H1 (cell line): Measurements from ENCODE around the gene HOXA6. TPM values are rescaled to one million over a fixed set of nuclear protein-coding genes. Genes with fewer than 3 reads are reported as not detected.

Experiments
- CTCF ChIA-PET: fragments of 300-600 bp; sonication (Branson Sonifier 250); formaldehyde crosslinking; loops from one replicate; lab custom pipeline; 2021; ENCODE audit not compliant: partially characterized antibody; lab: Charles Lee
- POLR2A ChIA-PET: fragments of 300-600 bp; sonication (Branson Sonifier 250); formaldehyde crosslinking; loops from one replicate; lab custom pipeline; 2021; ENCODE audit warnings: inconsistent platforms; ENCODE audit not compliant: partially characterized antibody; lab: Charles Lee
- DNase-seq, 2 experiments: peaks; one replicate each; pipeline versions ENCODE4 v3.0.0 to v3.0.0-alpha.2; 2010 to 2022; ENCODE audit warnings: low spot score in 2 of 2, low read depth in 1 of 2, mixed read lengths in 1 of 2
- FAIRE-seq: peaks from 2 replicates; lab custom pipeline; 2011; peaks lifted over from hg19 to GRCh38; lab: Jason Lieb, UNC
- H2AFZ ChIP-seq: 2 replicates; pipeline ENCODE4 v1.8.1; 2012; ENCODE audit warnings: low read length, inconsistent platforms
- H2AK5ac ChIP-seq: 2 replicates; pipeline ENCODE4 v1.6.1; 2013; ENCODE audit warnings: low read depth, low read length
- H2BK120ac ChIP-seq: replicated peaks from 2 replicates; pipeline ENCODE3; 2013; ENCODE audit warnings: low read depth, low read length, inconsistent platforms
- H2BK12ac ChIP-seq: 2 replicates; pipeline ENCODE4 v1.6.1; 2013; ENCODE audit warnings: low read depth, low read length
- H2BK15ac ChIP-seq: 2 replicates; pipeline ENCODE4 v1.6.1; 2013; ENCODE audit warnings: low read length
- H2BK20ac ChIP-seq: 2 replicates; pipeline ENCODE4 v1.6.1; 2013; ENCODE audit warnings: low read length
- H2BK5ac ChIP-seq: 2 replicates; pipeline ENCODE4 v1.6.1; 2013; ENCODE audit warnings: low read depth, low read length
- H3K14ac ChIP-seq: 2 replicates; pipeline ENCODE4 v1.6.1; 2013; ENCODE audit warnings: inconsistent platforms; ENCODE audit not compliant: insufficient read length
- H3K18ac ChIP-seq: 2 replicates; pipeline ENCODE4 v1.6.1; 2013; ENCODE audit warnings: low read length; ENCODE audit errors: extremely low read depth
- H3K23ac ChIP-seq: 2 replicates; pipeline ENCODE4 v1.6.1; 2013; ENCODE audit warnings: inconsistent platforms; ENCODE audit not compliant: insufficient read length
- H3K23me2 ChIP-seq: 2 replicates; pipeline ENCODE4 v1.6.1; 2013; ENCODE audit warnings: low read depth, low read length
- H3K27ac ChIP-seq: 2 replicates; pipeline ENCODE4 v1.6.1; 2011; ENCODE audit warnings: low read depth, low read length, inconsistent platforms
- H3K27me3 ChIP-seq, 4 experiments: replicated peaks in 1 of 4; 1 replicate in 1 of 4; 2 replicates in 3 of 4; pipeline versions ENCODE4 v1.6.1 to v1.8.1; 2011 to 2013; ENCODE audit warnings: low read length in 3 of 4, mild to moderate bottlenecking in 3 of 4, inconsistent platforms in 2 of 4, mixed read lengths in 2 of 4, moderate library complexity in 1 of 4; ENCODE audit not compliant: control insufficient read depth in 3 of 4, insufficient read depth in 3 of 4; ENCODE audit errors: extremely low read depth in 1 of 4
- H3K36me3 ChIP-seq, 4 experiments: 2 replicates each; pipeline versions ENCODE4 v1.6.1 to v1.8.1; 2011 to 2013; ENCODE audit warnings: mild to moderate bottlenecking in 4 of 4, low read length in 3 of 4, moderate library complexity in 2 of 4, control low read depth in 1 of 4, inconsistent platforms in 1 of 4; ENCODE audit not compliant: insufficient read depth in 4 of 4, control insufficient read depth in 2 of 4
- H3K4ac ChIP-seq: replicated peaks from 2 replicates; pipeline ENCODE3; 2013; ENCODE audit warnings: low read length, low read depth, mixed read lengths, inconsistent platforms; ENCODE audit not compliant: insufficient read length
- H3K4me1 ChIP-seq, 4 experiments: replicated peaks in 1 of 4; 1 replicate in 1 of 4; 2 replicates in 3 of 4; pipeline versions ENCODE4 v1.6.1 to v1.8.1; 2011 to 2013; ENCODE audit warnings: low read length in 3 of 4, inconsistent platforms in 2 of 4, mixed read lengths in 1 of 4; ENCODE audit not compliant: insufficient read depth in 4 of 4, control insufficient read depth in 3 of 4
- H3K4me2 ChIP-seq, 2 experiments: 2 replicates each; pipeline versions ENCODE4 v1.6.1 to v1.8.1; 2011 to 2013; ENCODE audit warnings: low read depth in 2 of 2, low read length in 2 of 2, control low read depth in 1 of 2, inconsistent platforms in 1 of 2, mild to moderate bottlenecking in 1 of 2; ENCODE audit not compliant: insufficient read depth in 1 of 2
- H3K4me3 ChIP-seq, 4 experiments: fragments of 200-600, 300-600 bp in 1 of 4; sonication (generic), shearing (Covaris generic), sonication (Bioruptor Twin) in 1 of 4; 2 replicates each; pipeline versions ENCODE4 v1.5.1 to v1.8.1; 2011 to 2016; ENCODE audit warnings: low read length in 4 of 4, low read depth in 3 of 4, control low read depth in 2 of 4, inconsistent platforms in 2 of 4, mild to moderate bottlenecking in 2 of 4, mixed read lengths in 1 of 4, moderate library complexity in 1 of 4; ENCODE audit not compliant: insufficient read depth in 2 of 4; ENCODE audit errors: extremely low read depth in 1 of 4
- H3K56ac ChIP-seq: replicated peaks from 2 replicates; pipeline ENCODE3; 2013; ENCODE audit warnings: low read depth, mild to moderate bottlenecking, mixed read lengths, low read length, inconsistent platforms; ENCODE audit not compliant: insufficient read length
- H3K79me1 ChIP-seq: 2 replicates; pipeline ENCODE4 v1.6.1; 2013; ENCODE audit warnings: low read depth, low read length, control low read depth
- H3K79me2 ChIP-seq, 2 experiments: 2 replicates each; pipeline versions ENCODE4 v1.6.1 to v1.8.1; 2012 to 2013; ENCODE audit warnings: low read length in 2 of 2, mild to moderate bottlenecking in 2 of 2, inconsistent platforms in 1 of 2; ENCODE audit not compliant: insufficient read depth in 2 of 2, control insufficient read depth in 1 of 2
- H3K9ac ChIP-seq, 4 experiments: replicated peaks in 1 of 4; 1 replicate in 1 of 4; 2 replicates in 3 of 4; pipeline versions ENCODE4 v1.6.1 to v1.8.1; 2011 to 2013; ENCODE audit warnings: low read depth in 3 of 4, low read length in 3 of 4, control low read depth in 2 of 4, mild to moderate bottlenecking in 2 of 4, moderate library complexity in 2 of 4, inconsistent platforms in 1 of 4; ENCODE audit errors: extremely low read depth in 1 of 4
- H3K9me3 ChIP-seq, 2 experiments: 2 replicates each; pipeline versions ENCODE4 v1.6.1 to v1.8.1; 2012 to 2013; ENCODE audit warnings: mild to moderate bottlenecking in 2 of 2, moderate library complexity in 2 of 2, control low read depth in 1 of 2, inconsistent platforms in 1 of 2, low read depth in 1 of 2, low read length in 1 of 2, mixed read lengths in 1 of 2; ENCODE audit not compliant: insufficient read depth in 2 of 2
- H4K20me1 ChIP-seq, 2 experiments: replicated peaks in 1 of 2; 2 replicates each; pipeline versions ENCODE3 to v1.8.1; 2011 to 2013; ENCODE audit warnings: inconsistent platforms in 2 of 2, low read length in 2 of 2, mild to moderate bottlenecking in 1 of 2; ENCODE audit not compliant: insufficient read depth in 2 of 2, control insufficient read depth in 1 of 2
- H4K5ac ChIP-seq: 2 replicates; pipeline ENCODE4 v1.6.1; 2013; ENCODE audit warnings: low read length, low read depth, mixed read lengths, inconsistent platforms; ENCODE audit not compliant: insufficient read length
- H4K8ac ChIP-seq: 2 replicates; pipeline ENCODE4 v1.8.0; 2013; ENCODE audit warnings: mild to moderate bottlenecking, moderate library complexity, low read length, inconsistent platforms; ENCODE audit not compliant: insufficient read depth; ENCODE audit errors: extremely low read depth
- H4K91ac ChIP-seq: replicated peaks from 2 replicates; pipeline ENCODE3; 2013; ENCODE audit warnings: low read length, mixed read lengths, inconsistent platforms; ENCODE audit not compliant: insufficient read length
- CHD1 ChIP-seq: IDR thresholded peaks from 2 replicates; pipeline ENCODE4 v1.6.1; 2012; ENCODE audit warnings: low read depth, low read length, improper control_type of control experiment
- CREB1 ChIP-seq: IDR thresholded peaks from 2 replicates; pipeline ENCODE4 v1.6.1; 2012; ENCODE audit warnings: inconsistent platforms
- EGR1 ChIP-seq: IDR thresholded peaks from 2 replicates; pipeline ENCODE4 v1.6.1; 2011; ENCODE audit warnings: low read depth, low read length, borderline replicate concordance
- NANOG ChIP-seq: IDR thresholded peaks from 2 replicates; pipeline ENCODE4 v1.6.1; 2011; ENCODE audit warnings: low read length, low read depth, mild to moderate bottlenecking, inconsistent platforms; ENCODE audit not compliant: insufficient read depth, poor library complexity, severe bottlenecking
- SRF ChIP-seq: IDR thresholded peaks from 2 replicates; pipeline ENCODE4 v1.6.1; 2011; ENCODE audit warnings: mild to moderate bottlenecking, low read depth, low read length, moderate library complexity
- YY1 ChIP-seq: IDR thresholded peaks from 2 replicates; pipeline ENCODE4 v1.6.1; 2011; ENCODE audit warnings: low read depth, mild to moderate bottlenecking, low read length
- ZNF274 ChIP-seq: IDR thresholded peaks from 2 replicates; pipeline ENCODE4 v1.7.0; 2012; ENCODE audit warnings: low read length, borderline replicate concordance; ENCODE audit errors: extremely low read depth
- WGBS, 2 experiments: shearing (Covaris generic) in 1 of 2; methylation state at CpG; one replicate each; pipeline versions ENCODE4 v1.1.6 to v1.1.7; 2013 to 2015; ENCODE audit warnings: low lambda C conversion rate in 2 of 2, mixed read lengths in 2 of 2, inconsistent platforms in 1 of 2, low coverage in 1 of 2, missing lambda C conversion rate in 1 of 2; ENCODE audit not compliant: insufficient replicate concordance in 2 of 2, insufficient coverage in 1 of 2, insufficient read length in 1 of 2; ENCODE audit errors: extremely low coverage in 1 of 2, missing lambda C conversion rate in 1 of 2; 5-methylcytosine and 5-hydroxymethylcytosine counted together
- polyA plus RNA-seq, 7 experiments: library from polyadenylated mRNA; depleted of rRNA in 3 of 7; stranded (reverse) in 5 of 7; unstranded in 2 of 7; fragments of >200 nt in 5 of 7; fragments of 200-250 nt in 2 of 7; gene quantifications; 1 replicate in 5 of 7; 2 replicates in 1 of 7; 4 replicates in 1 of 7; pipeline versions ENCODE4 v1.2.1 to v1.2.3, GENCODE V29; 2011 to 2013; ENCODE audit warnings: missing spikeins in 2 of 7, mixed read lengths in 2 of 7
- total RNA-seq: library from RNA; stranded (reverse); fragmentation: NEBNext Ultra II Directional; extraction: Animal tissue kit (Norgen Biotek cat#: 25700); gene quantifications from 2 replicates; pipeline ENCODE4 v1.2.1, GENCODE V29; 2021
- TF ChIP-seq, protein P1 (sequence below): IDR thresholded peaks from 2 replicates; pipeline ENCODE4 v1.6.1; 2011; ENCODE audit warnings: low read length, improper control_type of control experiment
- TF ChIP-seq, protein P2 (sequence below): IDR thresholded peaks from 2 replicates; pipeline ENCODE4 v1.6.1; 2012; ENCODE audit warnings: low read length, inconsistent platforms

Gene HOXA6
- total and polyA plus RNA-seq, 2 of the 8 experiments (the other 6 are each of a cell fraction or from before 2014, with no cell fraction given) = not detected

DNA sequence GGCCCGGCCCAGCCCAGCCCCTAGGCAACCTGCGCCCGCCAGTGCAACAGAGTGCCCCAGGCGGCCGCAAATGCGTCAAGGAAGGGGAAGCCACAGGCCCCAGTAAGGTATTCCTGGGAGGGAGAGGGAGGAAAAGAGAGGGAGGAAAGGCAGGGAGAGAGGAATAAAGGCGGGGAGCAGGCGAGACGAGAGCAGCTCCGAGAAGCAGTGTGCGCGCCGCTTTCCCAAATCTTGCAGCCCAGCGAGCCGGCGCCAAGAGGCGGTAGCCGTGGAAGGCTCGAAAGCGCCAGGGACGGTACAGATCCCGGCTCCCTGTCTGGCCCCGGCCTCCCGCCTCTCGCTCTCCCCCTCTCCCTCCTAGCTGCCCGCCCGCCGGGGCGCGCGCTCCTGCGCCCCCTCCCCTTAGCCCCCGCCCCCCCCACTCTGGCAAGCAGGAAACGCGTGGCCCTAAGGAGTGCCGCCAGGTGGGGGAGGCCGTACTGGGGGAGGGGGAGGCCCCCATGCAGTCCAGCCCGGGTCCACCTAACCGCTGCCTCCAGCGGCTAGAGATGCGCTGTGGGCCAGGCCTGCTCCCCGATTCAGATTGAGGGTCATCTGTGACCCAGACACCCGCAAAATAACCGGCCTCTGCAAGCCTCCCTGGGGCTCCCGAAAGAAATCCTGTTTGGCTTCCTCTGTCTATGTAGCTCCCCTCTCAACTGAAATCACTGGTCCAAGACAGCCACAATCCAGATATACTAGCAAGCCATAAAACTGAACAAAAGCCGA, 22.3 kb upstream of the HOXA6 start:
- Histone ChIP-seq H3K4ac (no peak overlapping the region), H4K91ac (no peak overlapping the region), H3K27me3 (peaks cover 95 to 100% (median 100%) of the 10 kb centered on the region in 4 experiments), H2BK5ac (no peak overlapping the region), H3K79me1 (no peaks in the 10 kb centered on the region), H3K18ac (no peak overlapping the region), H2BK15ac (no peak overlapping the region), H3K14ac (no peak overlapping the region), H4K8ac (no peak overlapping the region; the same call in 1 of the 2 replicates), H3K79me2 (no peaks in the 10 kb centered on the region), H3K56ac (no peak overlapping the region), H2BK120ac (no peak overlapping the region), H3K23ac (no peak overlapping the region), H2AFZ (no peak overlapping the region), H4K20me1 (peaks cover 31 to 51% of the 10 kb centered on the region in 2 experiments), H3K9me3 (peaks cover 0 to 6% of the 10 kb centered on the region in 2 experiments; a peak in 1 of 4 replicates), H2BK20ac (no peak overlapping the region), H2BK12ac (no peak overlapping the region), H3K4me3 (no peak overlapping the region), H2AK5ac (no peak overlapping the region), H3K9ac (no peak overlapping the region), H3K23me2 (no peaks in the 10 kb centered on the region; the same call in 1 of the 2 replicates), H3K36me3 (peaks cover 0 to 27% (median 0%) of the 10 kb centered on the region in 4 experiments; a peak in 1 of 8 replicates), H3K4me2 (0 out of 4 replicates have a peak overlapping the region, but pooled peaks of 1 of the 2 experiments have one; percentile 14), H3K27ac (no peak overlapping the region), H4K5ac (no peak overlapping the region), H3K4me1 (peaks cover 3 to 11% (median 4%) of the 10 kb centered on the region in 4 experiments; a peak in 5 of 7 replicates)
- CTCF ChIA-PET = interaction anchor here (0.8 to 3.6 kb wide), 6 partner anchors 9 to 64 kb away, joined by 3 to 26 read pairs (median 4); no protein-coding TSS in a partner anchor
- 9% methylated on average over 16 of the region's 46 CpGs; no CpG with 5 or more reads in 1 of the 2 experiments for WGBS, 2 experiments
- DNase-seq (no peak), FAIRE-seq (no peak)
- POLR2A ChIA-PET = no interaction called here
- TF ChIP-seq CHD1 (no peak), ZNF274 (no peak), CREB1 (no peak), EGR1 (peak; percentile 65; the same call in 1 of the 2 replicates), SRF (no peak), NANOG (no peak), YY1 (no peak)
- TF ChIP-seq, protein P1, sequence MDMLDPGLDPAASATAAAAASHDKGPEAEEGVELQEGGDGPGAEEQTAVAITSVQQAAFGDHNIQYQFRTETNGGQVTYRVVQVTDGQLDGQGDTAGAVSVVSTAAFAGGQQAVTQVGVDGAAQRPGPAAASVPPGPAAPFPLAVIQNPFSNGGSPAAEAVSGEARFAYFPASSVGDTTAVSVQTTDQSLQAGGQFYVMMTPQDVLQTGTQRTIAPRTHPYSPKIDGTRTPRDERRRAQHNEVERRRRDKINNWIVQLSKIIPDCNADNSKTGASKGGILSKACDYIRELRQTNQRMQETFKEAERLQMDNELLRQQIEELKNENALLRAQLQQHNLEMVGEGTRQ = no peak
- TF ChIP-seq, protein P2, sequence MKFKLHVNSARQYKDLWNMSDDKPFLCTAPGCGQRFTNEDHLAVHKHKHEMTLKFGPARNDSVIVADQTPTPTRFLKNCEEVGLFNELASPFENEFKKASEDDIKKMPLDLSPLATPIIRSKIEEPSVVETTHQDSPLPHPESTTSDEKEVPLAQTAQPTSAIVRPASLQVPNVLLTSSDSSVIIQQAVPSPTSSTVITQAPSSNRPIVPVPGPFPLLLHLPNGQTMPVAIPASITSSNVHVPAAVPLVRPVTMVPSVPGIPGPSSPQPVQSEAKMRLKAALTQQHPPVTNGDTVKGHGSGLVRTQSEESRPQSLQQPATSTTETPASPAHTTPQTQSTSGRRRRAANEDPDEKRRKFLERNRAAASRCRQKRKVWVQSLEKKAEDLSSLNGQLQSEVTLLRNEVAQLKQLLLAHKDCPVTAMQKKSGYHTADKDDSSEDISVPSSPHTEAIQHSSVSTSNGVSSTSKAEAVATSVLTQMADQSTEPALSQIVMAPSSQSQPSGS = no peak
